HG03521 (cell line): ENCODE data around the gene PMVK.

Source experiments
- ATAC-seq: cut with Tn5 transposase; IDR thresholded peaks from one replicate; pipeline ENCODE4 v1.9.1; 2021; ENCODE audit warnings: mild to moderate bottlenecking, moderate library complexity; ENCODE audit not compliant: unreplicated experiment

Gene PMVK

DNA sequence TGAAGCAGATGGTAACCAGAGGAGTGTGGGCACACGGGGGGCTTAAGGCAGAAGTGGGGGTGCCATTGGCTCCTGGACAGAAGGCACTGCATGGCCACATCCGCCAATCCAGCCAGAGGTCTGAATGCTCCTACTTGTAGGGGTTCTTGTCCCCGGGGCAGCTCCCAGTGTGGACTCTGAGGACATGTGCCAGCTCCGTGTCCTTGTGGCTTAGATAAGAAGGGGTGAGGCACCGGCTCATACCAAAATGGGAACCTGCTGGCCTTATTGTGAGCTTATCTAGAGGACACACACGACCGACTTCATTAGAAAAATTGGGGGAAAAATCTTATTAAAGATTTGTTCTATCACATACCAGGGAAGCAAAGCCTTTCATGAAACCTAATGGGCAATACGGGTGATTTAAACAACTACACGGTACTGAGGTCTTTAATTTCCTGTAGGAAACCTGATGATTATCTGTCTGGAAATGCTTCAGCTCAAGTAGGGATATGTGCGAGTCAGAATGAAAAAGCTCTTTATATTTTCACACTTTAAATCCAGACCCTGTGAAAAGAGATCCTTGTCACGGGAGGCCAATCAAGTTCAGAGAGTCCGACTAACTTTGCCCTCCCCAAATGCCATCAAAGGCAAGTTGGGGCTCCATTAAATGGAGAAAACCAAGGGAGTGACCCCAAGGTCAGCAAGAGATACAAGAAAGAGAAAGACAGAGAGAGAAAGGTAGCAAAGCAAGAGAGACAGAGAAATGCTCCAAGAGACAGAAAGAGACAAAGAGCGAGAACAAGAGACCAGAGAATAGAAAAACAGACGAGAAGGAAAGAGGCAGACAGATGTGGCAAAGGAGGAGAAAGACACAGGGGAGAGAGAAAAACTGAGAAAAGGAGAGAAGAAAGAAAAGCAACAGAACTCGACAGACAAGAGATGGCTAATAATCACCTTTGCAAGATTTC is 52.3 kb downstream of the PMVK start:
- no peak for ATAC-seq

DNA sequence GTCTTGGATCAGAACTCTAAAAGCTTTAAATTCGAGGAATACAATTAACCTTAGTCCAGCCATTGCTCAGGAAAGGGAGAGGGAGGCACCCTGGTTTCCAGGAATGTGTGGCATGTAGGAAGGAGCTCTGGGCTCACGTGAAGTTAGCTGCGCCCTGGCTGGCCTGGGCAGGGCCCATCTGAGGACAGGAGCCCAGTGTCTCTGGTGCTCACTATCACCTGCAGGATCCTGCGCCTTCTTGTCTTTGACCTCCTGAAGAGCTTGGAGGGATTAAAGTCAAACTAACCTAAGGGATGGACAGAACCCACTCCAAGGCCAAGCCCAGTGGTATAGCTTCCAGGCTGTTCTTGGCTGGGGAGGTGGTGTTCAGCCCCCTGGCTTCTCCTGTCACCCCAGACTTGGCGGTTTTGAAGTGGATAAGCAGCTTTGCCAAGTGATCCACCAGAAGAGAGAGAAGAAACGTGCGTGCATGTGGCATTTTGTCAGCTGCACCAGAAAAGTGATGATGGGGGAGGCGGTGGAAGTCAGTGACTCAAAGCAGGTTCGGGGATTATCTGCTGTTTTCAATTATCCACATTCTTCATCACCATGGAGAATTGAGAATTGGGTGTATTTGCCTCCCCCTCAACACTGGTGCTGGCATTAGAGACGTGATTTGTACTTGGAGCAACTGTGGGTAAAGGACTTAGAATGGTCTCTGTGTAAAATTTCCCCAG is 54.5 kb downstream of the PMVK start:
- no peak for ATAC-seq

DNA sequence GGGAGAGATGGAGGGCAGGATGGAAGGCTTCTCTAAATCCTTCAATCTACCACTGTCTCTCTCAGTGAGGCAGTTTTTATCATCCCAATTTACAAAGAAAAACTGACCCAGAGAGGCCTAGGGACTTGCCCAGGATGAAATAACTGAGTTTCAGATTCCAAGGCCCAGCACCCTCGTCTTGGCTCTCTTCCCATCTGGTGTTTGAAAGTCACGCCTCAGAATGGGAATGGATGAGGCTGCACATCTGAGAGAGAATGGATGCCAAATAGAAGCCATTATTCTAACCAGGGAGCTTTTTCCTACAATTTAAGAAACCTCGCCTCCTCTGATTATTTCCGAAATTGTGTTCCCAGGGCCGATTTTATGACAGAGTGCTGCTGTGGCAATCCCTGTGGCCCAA is 55.8 kb downstream of the PMVK start:
- no peak for ATAC-seq

DNA sequence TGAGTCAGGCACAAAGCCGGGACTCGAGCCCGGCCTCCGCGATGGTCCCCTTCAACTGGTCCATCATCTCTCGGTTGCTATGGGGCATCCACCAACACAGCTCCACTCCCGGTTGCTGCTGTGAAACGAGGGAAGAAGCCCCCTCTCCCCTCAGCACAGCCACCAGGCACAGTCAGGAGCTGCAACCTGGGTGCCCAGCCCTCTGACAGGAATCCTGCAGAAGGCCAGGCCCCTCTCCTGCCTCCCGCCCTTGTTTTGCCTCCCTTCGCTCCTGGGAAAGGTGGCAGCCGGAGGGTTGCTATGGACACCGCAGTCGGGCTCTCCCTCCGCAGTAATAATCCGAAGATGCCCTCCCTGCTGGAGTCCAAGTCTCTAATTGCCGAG is 57.5 kb downstream of the PMVK start:
- ATAC-seq, result no peak

DNA sequence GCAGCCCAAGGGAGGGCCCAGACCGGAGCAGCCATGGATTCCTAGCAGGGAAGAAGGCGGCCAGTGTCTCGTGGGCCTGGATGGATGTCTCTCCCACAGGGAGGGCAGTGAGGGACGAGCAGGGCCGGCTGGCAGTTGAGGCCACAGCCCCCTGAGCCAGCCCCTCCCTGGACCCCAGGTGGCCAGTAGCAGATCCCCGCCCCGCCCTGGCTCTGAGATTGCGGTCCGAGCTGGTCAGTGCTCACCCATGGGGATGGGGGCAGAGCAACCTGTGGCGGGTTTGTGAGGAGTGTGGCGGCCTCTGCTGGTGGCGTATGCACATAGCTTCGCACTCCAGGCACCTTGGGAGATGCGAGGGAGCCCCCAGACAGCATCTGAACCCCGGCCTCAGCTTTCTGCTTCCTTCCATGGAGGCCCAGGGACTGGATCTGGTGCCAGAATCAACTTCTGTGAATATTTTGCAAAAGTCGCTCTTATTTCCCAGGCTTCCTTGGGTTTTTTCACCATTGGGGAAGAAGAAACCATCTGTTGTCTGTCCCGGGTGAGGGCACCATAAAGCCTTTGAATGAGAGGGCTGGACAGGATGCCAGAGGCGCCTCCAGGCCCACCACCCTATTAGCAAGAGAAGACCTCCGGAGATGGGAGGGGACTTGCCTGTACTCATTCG is 58.0 kb downstream of the PMVK start:
- no peak for ATAC-seq

DNA sequence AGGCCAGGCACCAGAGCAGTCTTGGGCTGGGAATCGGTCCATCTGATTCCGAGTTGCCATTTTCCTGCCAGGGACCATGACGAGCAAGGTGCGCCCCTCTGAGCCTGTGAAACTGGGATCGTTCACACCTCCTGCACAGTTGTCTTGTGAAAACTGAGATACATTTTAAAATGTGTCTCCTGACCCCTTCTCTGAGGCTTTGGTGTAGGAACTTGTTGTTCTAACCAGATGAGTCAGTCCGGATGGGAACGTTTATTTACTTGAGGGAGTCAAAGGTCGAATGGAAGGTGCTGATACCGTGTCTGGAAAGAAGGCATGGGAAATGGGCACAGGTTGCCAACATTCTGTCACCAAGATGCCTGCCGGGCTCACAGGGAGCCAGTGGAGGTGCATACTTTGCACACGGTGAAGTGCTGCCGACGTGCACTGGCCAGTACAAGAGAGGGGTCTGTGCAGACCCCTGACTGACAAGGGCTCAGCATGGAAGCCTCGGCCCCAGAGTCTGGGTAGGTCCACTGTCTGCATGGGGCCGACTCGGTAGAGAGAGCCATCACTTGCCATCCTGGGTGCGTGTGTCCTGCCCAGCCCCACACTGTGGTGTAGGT is 59.0 kb downstream of the PMVK start:
- no peak for ATAC-seq

DNA sequence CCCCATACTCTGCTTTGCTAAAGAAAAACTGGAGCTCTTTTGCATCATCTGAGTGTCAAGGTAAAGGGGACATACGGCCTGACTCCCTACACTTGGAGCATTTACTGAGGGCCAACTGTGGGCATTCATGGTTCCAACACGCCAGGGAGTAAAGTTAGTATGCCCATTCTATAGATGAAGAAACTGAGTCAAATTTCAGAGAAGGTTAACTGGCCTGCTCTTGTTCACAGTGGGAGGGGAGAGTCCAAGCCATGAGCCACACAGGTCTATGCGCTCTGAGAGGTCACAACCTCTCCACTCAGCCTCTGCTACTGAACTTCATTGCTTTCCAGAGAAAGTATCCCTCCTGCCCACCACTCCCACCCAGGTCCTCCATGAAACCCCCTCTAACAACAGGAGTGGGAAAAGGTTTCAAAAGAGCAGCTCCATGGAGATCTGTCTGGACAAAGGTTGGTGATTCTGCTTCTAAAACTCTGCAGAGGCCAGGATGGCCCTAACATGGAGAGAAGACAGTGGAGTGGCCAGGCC is 59.6 kb downstream of the PMVK start:
- no peak for ATAC-seq
